GM21526 (cell line): ENCODE results near the gene ATP5F1D.
"Not testable (repeated sequence)": the region's sequence is repeated elsewhere in the genome, so short reads cannot be mapped to it uniquely, and the experiment has no call there.

Experiments used
- ATAC-seq: cut with Tn5 transposase; IDR thresholded peaks from one replicate; pipeline ENCODE4 v1.9.1; 2021; ENCODE audit warnings: moderate library complexity; ENCODE audit not compliant: unreplicated experiment, low FRiP score

Gene ATP5F1D

DNA sequence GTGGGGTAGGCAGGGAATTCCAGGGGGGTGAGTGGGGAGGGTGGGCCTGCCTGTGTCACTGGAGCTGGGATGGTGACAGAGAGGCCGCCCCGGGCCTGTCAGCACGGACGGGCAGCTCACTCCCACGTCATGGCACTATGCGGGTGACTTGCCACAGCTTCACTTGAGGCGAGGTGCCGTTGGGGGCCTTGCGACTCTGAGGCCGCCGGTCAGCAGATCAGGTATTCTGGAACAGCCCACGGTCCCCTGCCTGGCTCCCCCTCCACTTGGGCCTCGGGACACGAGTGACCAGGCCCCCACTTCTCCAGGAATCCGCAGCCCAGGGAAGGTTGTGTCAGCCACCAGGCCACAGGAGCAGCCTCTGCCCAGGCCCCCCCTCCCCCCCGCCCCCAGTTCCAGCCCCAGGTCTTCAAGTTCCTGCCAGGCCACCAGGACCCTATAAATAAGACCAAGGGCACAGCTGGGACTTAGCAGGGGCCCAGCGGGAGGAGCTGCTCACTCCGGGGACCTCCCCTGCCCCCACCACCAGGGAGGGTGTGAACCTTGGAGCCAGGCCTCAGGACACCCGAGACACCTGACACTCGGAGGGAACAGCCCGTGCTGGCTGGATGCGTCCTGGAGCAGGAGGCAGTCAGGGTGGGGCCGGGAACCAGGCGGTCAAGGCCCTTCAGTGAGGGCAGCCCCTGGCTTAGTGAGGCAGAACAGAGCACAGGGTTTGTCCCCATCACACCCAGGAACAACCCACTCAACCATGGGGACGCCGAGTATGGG, 4.1 kb downstream of the ATP5F1D start:
- no peak for ATAC-seq

GRCh38 chr19:1246265-1247087, 4.9 kb downstream of the ATP5F1D start:
- ATAC-seq, result not testable (repeated sequence)

DNA sequence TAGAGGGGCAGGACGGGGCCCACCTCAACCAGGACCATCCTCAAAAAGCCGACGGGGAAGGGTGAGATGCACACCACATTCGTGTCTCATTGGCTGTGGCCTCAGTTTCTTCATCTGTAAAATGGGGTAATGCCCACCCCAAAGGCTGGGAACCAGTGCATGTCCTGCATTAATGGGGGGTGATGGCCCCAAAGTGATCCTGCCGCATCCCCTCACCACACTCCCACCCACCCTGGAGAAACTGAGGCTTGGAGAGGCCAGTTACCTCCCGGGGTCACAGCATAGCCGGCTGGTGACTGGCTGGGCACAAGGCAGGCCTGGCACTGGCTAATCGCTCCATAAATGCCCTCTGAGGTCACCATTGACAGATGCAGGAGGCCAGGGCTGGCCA, 6.2 kb downstream of the ATP5F1D start:
- no peak for ATAC-seq

DNA sequence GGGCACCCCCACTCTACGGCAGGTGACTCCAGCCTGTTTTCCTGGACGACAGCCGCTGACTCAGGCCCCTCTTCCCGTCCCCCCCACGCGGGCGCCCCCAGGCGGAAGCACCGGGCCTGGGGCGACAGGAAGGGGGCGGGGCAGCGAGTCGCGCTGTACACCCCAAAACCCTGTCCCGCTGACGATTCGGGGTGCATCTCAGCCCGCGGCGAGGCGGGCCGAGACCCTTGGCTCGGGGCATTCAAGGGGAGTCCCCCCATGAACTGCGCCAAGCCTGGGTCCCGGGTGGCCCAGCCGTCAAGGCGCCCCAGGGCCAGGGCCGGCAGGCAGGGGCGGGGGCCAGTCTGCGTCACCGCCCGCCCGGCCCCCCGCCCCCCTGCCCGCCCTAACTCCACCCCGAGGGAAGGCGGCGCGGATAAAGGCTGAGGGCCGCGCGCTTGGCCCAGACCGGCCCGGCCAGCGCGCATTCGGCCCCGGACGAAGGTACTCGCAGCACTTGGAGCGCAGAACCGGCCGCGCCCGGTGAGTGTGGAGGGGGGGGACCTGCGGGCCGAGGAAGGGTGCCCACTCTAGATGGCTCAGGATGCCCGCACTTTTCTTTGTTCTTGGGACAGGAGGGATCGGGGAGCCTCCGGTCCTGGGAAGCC, 6.7 kb downstream of the ATP5F1D start, which contains the start of gene MIDN:
Gene MIDN, plus strand, starts transcription at position 445 of the 647 bp plus-strand sequence. CDS start 1,714 bp downstream, outside the sequence.
- peak; percentile 8 for ATAC-seq

GRCh38 chr19:1248786-1249297, 7.3 kb downstream of the ATP5F1D start:
- peak; percentile 25 for ATAC-seq

- peak; percentile 31 for ATAC-seq
Measured at GRCh38 chr19:1249298-1249989, 7.9 kb downstream of the ATP5F1D start.

- no peak for ATAC-seq
Measured at GRCh38 chr19:1249990-1250436, 8.5 kb downstream of the ATP5F1D start.

DNA sequence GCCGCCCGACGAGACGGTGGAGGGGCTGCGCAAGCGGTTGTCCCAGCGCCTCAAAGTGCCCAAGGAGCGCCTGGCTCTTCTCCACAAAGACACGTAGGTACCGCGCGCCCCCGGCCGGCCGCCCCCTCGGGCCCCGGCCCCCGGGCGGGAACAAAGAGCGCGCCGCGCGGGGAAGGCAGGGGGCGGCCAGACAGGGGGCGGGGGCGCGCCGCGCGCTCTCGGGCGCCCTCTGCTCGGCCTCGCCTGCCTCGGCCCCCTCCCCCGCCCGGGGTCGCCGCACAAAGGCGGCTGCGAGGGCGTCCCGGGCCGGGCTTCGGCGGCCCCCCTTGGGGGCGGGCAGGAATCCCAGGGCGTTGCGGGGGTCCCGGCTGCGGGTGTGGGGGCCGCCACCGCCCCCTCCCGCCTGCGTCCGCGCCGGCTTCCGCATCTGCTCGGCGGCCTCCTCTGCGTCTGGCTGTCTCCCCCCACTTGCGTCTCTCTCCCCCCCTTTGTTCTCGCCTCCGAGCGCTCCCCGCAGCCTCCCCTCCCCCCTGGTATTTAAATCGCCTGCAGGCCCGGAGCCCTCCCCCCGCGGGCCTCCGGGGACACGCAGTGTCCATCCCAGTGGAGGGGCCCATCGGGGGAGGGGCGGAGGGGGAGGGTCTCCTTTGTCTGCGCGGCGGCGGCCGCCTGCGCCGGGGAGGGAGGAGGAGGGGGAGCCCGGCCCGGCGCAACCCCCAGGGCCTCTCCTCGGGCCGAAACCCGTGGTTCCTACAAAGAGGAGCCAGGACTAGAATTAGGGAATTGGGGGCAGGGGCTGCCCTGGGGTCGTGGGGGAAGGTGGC, 9.1 kb downstream of the ATP5F1D start:
- no peak for ATAC-seq

DNA sequence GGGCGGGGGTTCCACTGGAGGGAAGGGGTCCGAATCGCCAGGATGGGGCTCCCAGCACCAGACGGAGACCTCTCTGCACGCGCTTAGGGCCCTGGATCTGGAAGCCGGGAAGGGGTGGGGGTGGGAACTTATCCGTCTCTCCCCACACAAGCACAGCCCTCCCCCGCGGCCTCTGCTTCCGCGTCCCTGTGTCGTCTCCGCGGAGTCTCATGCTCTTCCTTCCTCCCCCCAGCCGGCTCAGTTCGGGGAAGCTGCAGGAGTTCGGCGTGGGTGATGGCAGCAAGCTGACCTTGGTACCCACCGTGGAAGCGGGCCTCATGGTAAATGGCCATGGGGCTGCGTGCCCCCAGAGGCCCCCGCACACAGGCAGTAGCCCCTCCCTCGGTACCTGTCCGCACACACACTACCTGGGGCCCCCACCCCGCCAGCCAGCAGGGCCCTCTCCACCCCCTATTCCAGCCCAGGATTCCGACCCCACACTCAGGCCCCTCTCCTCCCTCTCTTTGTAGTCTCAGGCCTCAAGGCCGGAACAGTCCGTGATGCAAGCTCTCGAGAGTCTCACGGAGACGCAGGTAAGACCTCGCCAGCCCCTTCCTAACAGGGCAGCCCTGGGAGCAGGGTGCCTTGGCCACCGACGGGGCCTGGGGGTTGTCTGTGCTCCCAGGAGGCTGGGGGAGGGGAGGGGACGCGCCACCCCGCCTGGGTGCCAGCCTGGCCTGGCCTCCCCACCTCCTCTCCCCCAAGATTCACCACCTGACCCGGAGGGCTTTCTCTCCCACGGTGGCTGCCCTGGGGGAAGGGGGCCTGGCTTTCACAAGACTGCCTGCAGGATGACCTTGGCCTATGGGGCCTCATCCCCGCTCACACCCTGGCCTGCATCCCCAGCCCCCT, 10.0 kb downstream of the ATP5F1D start:
- ATAC-seq, result no peak

GRCh38 chr19:1252221-1252820, 10.8 kb downstream of the ATP5F1D start:
- ATAC-seq, result no peak

DNA sequence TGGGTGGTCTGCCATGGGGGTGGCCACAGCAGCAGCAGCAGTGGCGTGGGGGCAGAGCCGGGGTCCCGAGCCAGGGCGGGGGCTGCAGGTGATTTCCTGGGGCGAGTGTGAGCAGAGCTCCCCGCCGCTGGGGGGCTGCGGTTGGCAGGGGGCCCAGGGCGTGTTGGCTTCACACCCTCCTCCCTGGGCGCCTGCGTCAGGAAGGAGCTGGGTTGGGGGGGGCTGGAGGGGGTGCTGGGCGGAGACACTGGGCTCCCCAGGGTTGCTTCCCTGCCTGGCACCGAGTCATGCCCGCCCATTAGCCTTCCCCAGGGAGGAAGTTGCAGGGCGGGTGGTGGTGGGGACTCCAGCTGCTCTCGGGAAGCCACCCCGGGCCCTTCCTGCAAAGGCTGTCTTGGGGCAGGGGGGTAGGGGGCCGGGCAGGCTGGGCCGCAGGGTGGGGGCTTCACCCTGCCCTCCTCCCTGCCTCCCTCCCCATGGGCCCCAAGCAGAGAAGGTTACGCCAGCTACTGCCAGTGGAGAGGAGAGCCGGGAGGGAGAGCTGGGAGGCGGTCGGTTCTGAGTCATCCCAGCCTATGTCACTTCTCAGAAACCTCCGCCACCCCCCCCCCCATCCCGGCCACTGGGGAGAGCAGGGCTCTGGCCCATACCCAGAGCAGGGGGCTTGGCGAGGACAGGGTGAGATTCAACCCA, 11.4 kb downstream of the ATP5F1D start:
- ATAC-seq, result no peak

GRCh38 chr19:1253514-1254080, 12.0 kb downstream of the ATP5F1D start:
- ATAC-seq, result no peak

- ATAC-seq, result no peak
Measured at GRCh38 chr19:1254081-1254527, 12.6 kb downstream of the ATP5F1D start.

- ATAC-seq, result no peak
Measured at GRCh38 chr19:1254530-1255185, 13.1 kb downstream of the ATP5F1D start.

- ATAC-seq, result no peak
Measured at GRCh38 chr19:1255186-1256161, 13.9 kb downstream of the ATP5F1D start.
